Prostate gland (tissue), 2 donors: ENCODE measurements around the gene CASP3.

Experiments used
- CTCF ChIP-seq, 4 experiments: fragments of 200-600 bp in 2 of 4; fragments of 450-650 bp in 2 of 4; sonication (generic) in 2 of 4; IDR thresholded peaks; 1 replicate in 3 of 4; 2 replicates in 1 of 4; pipeline ENCODE4 v1.5.1; 2016 to 2019; ENCODE audit warnings: antibody characterized with exemption in 4 of 4, mild to moderate bottlenecking in 2 of 4, moderate library complexity in 2 of 4
- POLR2A ChIP-seq: fragments of 450-650 bp; IDR thresholded peaks from one replicate; pipeline ENCODE4 v1.6.1; 2016; ENCODE audit warnings: antibody characterized with exemption, mild to moderate bottlenecking

- no peak for TF ChIP-seq CTCF (IDR thresholded peaks at IDR 0.05)
- no peak for TF ChIP-seq POLR2A
Observed at GRCh38 chr4:184674011-184674410, 24.8 kb upstream of the CASP3 start.
